Gastroesophageal sphincter (tissue), 4 donors: ENCODE measurements around the gene LAMA3. TPM values are rescaled to one million over a fixed set of nuclear protein-coding genes. Genes with fewer than 3 reads are reported as not detected.

Experiments used
- ATAC-seq: fragments of 150-250 bp; one replicate; pipeline ENCODE4 v1.9.1; 2016; ENCODE audit warnings: mild to moderate bottlenecking, moderate library complexity
- H3K27ac ChIP-seq, 4 donors: fragments of 200-600 bp; sonication (generic) in 3 of 4; 1 replicate in 3 of 4; 2 replicates in 1 of 4; pipeline ENCODE4 v1.5.1; 2016 to 2019
- H3K27me3 ChIP-seq: fragments of 200-600 bp; sonication (generic); one replicate; pipeline ENCODE4 v1.5.1; 2019
- H3K36me3 ChIP-seq, 2 donors: fragments of 200-600 bp; sonication (generic); one replicate each; pipeline ENCODE4 v1.5.1; 2019; ENCODE audit warnings: control low read depth in 1 of 2
- H3K4me1 ChIP-seq, 3 donors: fragments of 200-600 bp; sonication (generic); 1 replicate in 2 of 3; 2 replicates in 1 of 3; pipeline ENCODE4 v1.5.1; 2016 to 2019; ENCODE audit warnings: control low read depth in 2 of 3
- H3K4me3 ChIP-seq, 2 donors: fragments of 200-600 bp; sonication (generic); one replicate each; pipeline ENCODE4 v1.5.1; 2019; ENCODE audit warnings: mild to moderate bottlenecking in 1 of 2, moderate library complexity in 1 of 2
- H3K9me3 ChIP-seq, 3 donors: fragments of 200-600 bp; sonication (generic); one replicate each; pipeline ENCODE4 v1.5.1; 2017 to 2019; ENCODE audit warnings: control low read depth in 2 of 3
- EP300 ChIP-seq: sonication (generic); formaldehyde crosslinking; IDR thresholded peaks from one replicate; pipeline ENCODE4 v1.6.1; 2017; ENCODE audit warnings: antibody characterized with exemption, mild to moderate bottlenecking
- POLR2A ChIP-seq, 2 donors: fragments of 450-650 bp; IDR thresholded peaks; one replicate each; pipeline ENCODE4 v1.6.1; 2017; ENCODE audit warnings: antibody characterized with exemption in 2 of 2, mild to moderate bottlenecking in 2 of 2, moderate library complexity in 1 of 2
- POLR2AphosphoS5 ChIP-seq: sonication (generic); formaldehyde crosslinking; IDR thresholded peaks from one replicate; pipeline ENCODE4 v1.6.1; 2017; ENCODE audit warnings: antibody characterized with exemption
- WGBS, 2 donors: methylation state at CpG; one replicate each; pipeline ENCODE4 v1.1.5; 2018; ENCODE audit warnings: low coverage in 1 of 2; 5-methylcytosine and 5-hydroxymethylcytosine counted together
- total RNA-seq, 4 donors: library from RNA; depleted of rRNA; stranded (reverse); fragments of >200 nt; gene quantifications; one replicate each; pipeline ENCODE4 v1.1.0, GENCODE V29; 2016
- TF ChIP-seq, protein P1 (sequence below), 4 experiments: fragments of 200-600 bp in 2 of 4; fragments of 450-650 bp in 2 of 4; sonication (generic) in 1 of 4; IDR thresholded peaks; one replicate each; pipeline ENCODE4 v1.5.1; 2017 to 2019; ENCODE audit warnings: antibody characterized with exemption in 4 of 4, mild to moderate bottlenecking in 2 of 4, moderate library complexity in 2 of 4

The LAMA3 gene
- total RNA-seq, 4 donors from 2014 or later = 8.3 to 13.5 (median 9.5) TPM

DNA sequence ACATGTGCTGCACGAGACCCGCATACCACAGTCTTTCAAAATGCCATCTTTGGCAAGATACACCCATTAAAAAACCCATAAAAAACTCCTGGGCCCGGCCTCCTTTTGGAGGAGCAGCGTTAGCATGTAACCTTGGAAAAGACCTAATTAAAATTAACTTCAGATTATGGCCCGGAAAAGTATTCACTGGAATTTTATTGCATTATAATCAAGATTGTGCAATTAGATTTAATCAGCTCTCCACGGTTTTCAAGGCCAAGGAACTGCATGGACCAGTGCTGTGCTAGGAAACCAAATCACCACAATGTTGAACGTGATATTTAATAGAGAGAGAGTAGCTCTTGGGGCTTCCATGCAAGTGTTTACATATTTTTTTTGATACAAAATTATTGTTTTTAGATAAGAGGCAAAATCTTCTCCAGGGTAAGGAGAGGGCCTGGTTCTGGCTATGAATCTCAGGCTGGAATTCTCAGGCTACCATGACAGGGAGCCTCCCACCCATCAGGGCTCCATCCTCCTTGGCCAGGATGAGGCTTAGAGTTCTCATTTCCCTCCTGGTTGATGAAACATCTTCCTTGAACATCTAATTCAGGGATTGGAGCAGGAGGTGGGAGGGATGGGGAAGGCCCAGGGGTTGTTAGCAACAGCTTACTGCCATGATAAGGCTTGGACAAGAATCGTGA is 243.3 kb downstream of the LAMA3 start:
- no peak overlapping the region for H3K4me3 ChIP-seq
- peaks cover 0 to 21% of the 10 kb centered on the region in 2 donors for H3K36me3 ChIP-seq
- WGBS, 2 donors = 83 to 91% methylated on average over 4 to 6 of the region's 8 CpGs
- H3K27me3 ChIP-seq = no peaks in the 10 kb centered on the region
- TF ChIP-seq, protein P1, sequence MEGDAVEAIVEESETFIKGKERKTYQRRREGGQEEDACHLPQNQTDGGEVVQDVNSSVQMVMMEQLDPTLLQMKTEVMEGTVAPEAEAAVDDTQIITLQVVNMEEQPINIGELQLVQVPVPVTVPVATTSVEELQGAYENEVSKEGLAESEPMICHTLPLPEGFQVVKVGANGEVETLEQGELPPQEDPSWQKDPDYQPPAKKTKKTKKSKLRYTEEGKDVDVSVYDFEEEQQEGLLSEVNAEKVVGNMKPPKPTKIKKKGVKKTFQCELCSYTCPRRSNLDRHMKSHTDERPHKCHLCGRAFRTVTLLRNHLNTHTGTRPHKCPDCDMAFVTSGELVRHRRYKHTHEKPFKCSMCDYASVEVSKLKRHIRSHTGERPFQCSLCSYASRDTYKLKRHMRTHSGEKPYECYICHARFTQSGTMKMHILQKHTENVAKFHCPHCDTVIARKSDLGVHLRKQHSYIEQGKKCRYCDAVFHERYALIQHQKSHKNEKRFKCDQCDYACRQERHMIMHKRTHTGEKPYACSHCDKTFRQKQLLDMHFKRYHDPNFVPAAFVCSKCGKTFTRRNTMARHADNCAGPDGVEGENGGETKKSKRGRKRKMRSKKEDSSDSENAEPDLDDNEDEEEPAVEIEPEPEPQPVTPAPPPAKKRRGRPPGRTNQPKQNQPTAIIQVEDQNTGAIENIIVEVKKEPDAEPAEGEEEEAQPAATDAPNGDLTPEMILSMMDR (IDR thresholded peaks at IDR 0.05) = no peak
- no peak for TF ChIP-seq POLR2AphosphoS5
- no peak for TF ChIP-seq EP300
- TF ChIP-seq POLR2A (IDR thresholded peaks at IDR 0.05) = no peak
- no peak overlapping the region for H3K27ac ChIP-seq
- H3K4me1 ChIP-seq = peaks cover 0 to 18% (median 0%) of the 10 kb centered on the region in 3 donors
- no peaks in the 10 kb centered on the region for H3K9me3 ChIP-seq
- ATAC-seq = no peak

DNA sequence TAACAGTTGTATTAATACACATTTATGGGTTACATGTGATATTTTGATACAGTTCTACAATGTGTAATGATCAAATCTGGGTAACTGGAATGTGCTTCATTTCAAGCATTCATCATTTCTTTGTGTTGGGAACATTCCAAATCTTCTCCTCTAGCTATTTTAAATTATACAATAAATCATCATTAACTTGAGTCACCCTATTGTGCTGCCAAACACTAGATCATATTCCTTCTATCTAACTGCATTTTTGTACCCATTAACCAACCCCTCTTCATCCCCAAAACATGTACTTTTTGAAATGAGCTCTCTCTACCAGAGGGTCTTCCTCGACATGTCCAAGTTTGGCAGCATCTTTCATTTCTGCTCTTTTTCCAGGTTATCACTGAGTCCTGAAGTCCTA is 244.2 kb downstream of the LAMA3 start:
- Histone ChIP-seq H3K27ac (no peak overlapping the region), H3K4me3 (no peak overlapping the region), H3K27me3 (no peaks in the 10 kb centered on the region), H3K4me1 (peaks cover 0 to 9% (median 0%) of the 10 kb centered on the region in 3 donors), H3K36me3 (peaks cover 0 to 17% of the 10 kb centered on the region in 2 donors), H3K9me3 (no peaks in the 10 kb centered on the region)
- no peak for ATAC-seq
- WGBS, 2 donors = 73 to 100% methylated on average over 1 of the region's 1 CpG
- TF ChIP-seq, protein P1 (IDR thresholded peaks at IDR 0.05) = no peak
- no peak for TF ChIP-seq POLR2AphosphoS5

DNA sequence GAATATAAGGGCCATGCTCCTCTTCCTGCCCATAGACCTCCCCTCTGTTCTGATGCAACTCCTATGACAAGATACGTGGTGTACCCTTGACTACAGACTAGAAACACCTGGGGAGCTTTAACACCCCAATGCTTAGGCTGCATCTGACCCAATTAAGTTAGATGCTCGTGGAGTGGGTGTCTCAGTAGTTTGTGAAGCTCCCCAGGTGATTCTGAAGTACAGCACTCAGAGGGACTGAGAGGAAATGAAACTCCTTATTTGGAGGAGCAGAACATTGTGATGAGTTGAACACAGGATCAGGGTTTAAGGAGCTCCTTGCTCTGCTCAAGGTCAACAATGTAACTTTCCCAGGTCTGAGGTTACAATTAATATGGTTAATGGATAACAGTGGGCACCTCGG is 245.0 kb downstream of the LAMA3 start:
- H3K27me3 ChIP-seq = no peaks in the 10 kb centered on the region
- H3K4me1 ChIP-seq = peaks cover 0 to 6% (median 0%) of the 10 kb centered on the region in 3 donors
- no peak overlapping the region for H3K27ac ChIP-seq
- TF ChIP-seq POLR2AphosphoS5 = no peak
- TF ChIP-seq, protein P1 (IDR thresholded peaks at IDR 0.05) = no peak
- TF ChIP-seq POLR2A (IDR thresholded peaks at IDR 0.05) = no peak
- no peak for TF ChIP-seq EP300
- no peak for ATAC-seq
- no peak overlapping the region for H3K4me3 ChIP-seq
- peaks cover 0 to 18% of the 10 kb centered on the region in 2 donors for H3K36me3 ChIP-seq
- 100% methylated on average over 1 to 3 of the region's 3 CpGs for WGBS, 2 donors
- H3K9me3 ChIP-seq = no peaks in the 10 kb centered on the region

DNA sequence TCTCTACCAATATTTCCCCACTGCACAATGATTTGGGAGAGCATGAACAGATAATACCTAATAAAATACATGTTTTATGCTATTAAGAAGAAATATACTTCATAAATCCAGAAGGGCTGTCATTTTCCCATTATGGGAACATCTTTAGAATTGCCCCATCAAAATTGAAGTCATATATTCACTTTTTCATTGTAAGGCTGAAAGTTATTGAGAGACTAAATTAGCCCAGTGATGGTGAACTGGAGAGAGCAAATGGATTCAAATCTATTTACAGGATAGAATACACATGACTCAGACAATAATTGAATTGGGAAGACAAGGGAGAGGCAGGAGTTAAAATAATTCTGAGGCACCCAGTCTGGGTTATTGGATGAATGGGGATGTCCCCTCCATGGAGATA is 245.6 kb downstream of the LAMA3 start:
- ATAC-seq = no peak
- H3K4me1 ChIP-seq = peaks cover 0 to 11% (median 0%) of the 10 kb centered on the region in 3 donors
- TF ChIP-seq POLR2AphosphoS5 (no peak), EP300 (no peak), POLR2A (IDR thresholded peaks at IDR 0.05) (no peak)
- TF ChIP-seq, protein P1 (IDR thresholded peaks at IDR 0.05) = no peak
- H3K27ac ChIP-seq = no peak overlapping the region
- H3K9me3 ChIP-seq = no peaks in the 10 kb centered on the region
- peaks cover 0 to 20% of the 10 kb centered on the region in 2 donors for H3K36me3 ChIP-seq
- no peak overlapping the region for H3K4me3 ChIP-seq
- H3K27me3 ChIP-seq = no peaks in the 10 kb centered on the region

DNA sequence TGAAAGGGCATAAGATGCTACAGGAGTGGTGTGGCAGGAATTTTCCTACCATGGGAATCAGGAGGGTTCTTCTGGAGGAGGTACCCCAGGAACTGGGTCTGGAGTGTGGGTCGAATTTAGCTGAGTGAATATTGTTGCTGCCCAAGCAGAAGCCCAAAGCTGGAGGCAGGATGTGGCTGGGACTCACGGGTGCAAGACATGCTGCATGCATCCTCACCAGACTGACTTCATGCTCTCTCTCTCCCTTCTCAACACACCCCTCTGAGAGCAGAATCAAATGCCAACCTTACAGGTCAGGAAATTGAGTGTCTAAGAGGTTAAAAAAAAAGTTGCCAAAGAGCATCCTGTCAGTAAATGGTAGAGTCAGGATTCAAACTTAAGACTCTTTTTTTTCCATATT is 246.6 kb downstream of the LAMA3 start:
- Histone ChIP-seq H3K4me1 (peaks cover 0 to 15% (median 0%) of the 10 kb centered on the region in 3 donors), H3K9me3 (no peaks in the 10 kb centered on the region), H3K27ac (no peak overlapping the region), H3K36me3 (peaks cover 0 to 23% of the 10 kb centered on the region in 2 donors), H3K27me3 (no peaks in the 10 kb centered on the region), H3K4me3 (no peak overlapping the region)
- TF ChIP-seq POLR2A (IDR thresholded peaks at IDR 0.05) (no peak), POLR2AphosphoS5 (no peak), EP300 (no peak)
- TF ChIP-seq, protein P1 (IDR thresholded peaks at IDR 0.05) = no peak
- no peak for ATAC-seq
- 73 to 94% methylated on average over 2 of the region's 2 CpGs for WGBS, 2 donors
